Hindlimb muscle (tissue), 1 donor: Measurements from ENCODE around the gene BCL7A. TPM values are rescaled to one million over a fixed set of nuclear protein-coding genes. Genes with fewer than 3 reads are reported as not detected.
"Not testable (repeated sequence)": the region's sequence is repeated elsewhere in the genome, so short reads cannot be mapped to it uniquely, and the experiment has no call there.

Experiments
- DNase-seq: peaks from one replicate; pipeline ENCODE4 v3.0.0-alpha.2; 2013
- polyA plus RNA-seq: library from polyadenylated mRNA; unstranded; fragments of 120-200 nt; gene quantifications from one replicate; pipeline ENCODE4 v1.2.1, GENCODE V29; 2013; ENCODE audit not compliant: insufficient read length

BCL7A gene
- polyA plus RNA-seq, 1 donor: 21.2 TPM

- no peak for DNase-seq
These were observed 6.7 kb downstream of the BCL7A start for GRCh38 chr12:122028165-122028904.

GRCh38 chr12:122028905-122029560 is 7.3 kb downstream of the BCL7A start:
- no peak for DNase-seq

- no peak for DNase-seq
These were observed 8.1 kb downstream of the BCL7A start for GRCh38 chr12:122029620-122030423.

GRCh38 chr12:122030424-122031035 is 8.8 kb downstream of the BCL7A start:
- no peak for DNase-seq

- DNase-seq: no peak
These were observed 9.9 kb downstream of the BCL7A start for GRCh38 chr12:122031342-122032216.

GRCh38 chr12:122032580-122032979 is 10.9 kb downstream of the BCL7A start:
- DNase-seq: no peak

- no peak for DNase-seq
These were observed 13.6 kb downstream of the BCL7A start for GRCh38 chr12:122035292-122035691.

GRCh38 chr12:122036153-122036552 is 14.5 kb downstream of the BCL7A start:
- DNase-seq: no peak

GRCh38 chr12:122040579-122041386 is 19.1 kb downstream of the BCL7A start:
- no peak for DNase-seq

- not testable (repeated sequence) for DNase-seq
These were observed 19.8 kb downstream of the BCL7A start for GRCh38 chr12:122041458-122041857.

- no peak for DNase-seq
These were observed 21.2 kb downstream of the BCL7A start for GRCh38 chr12:122042910-122043309.

- DNase-seq: no peak
These were observed 21.8 kb downstream of the BCL7A start for GRCh38 chr12:122043476-122043875.

GRCh38 chr12:122045262-122045661 is 23.6 kb downstream of the BCL7A start:
- DNase-seq: no peak

- DNase-seq: no peak
These were observed 24.5 kb downstream of the BCL7A start for GRCh38 chr12:122046145-122046544.

GRCh38 chr12:122048151-122048550 is 26.5 kb downstream of the BCL7A start:
- DNase-seq: no peak

GRCh38 chr12:122049827-122050226 is 28.1 kb downstream of the BCL7A start:
- no peak for DNase-seq

GRCh38 chr12:122050706-122051105 is 29.0 kb downstream of the BCL7A start:
- no peak for DNase-seq

GRCh38 chr12:122051231-122051876 is 29.7 kb downstream of the BCL7A start:
- DNase-seq: no peak

GRCh38 chr12:122052285-122052684 is 30.6 kb downstream of the BCL7A start:
- DNase-seq: no peak

- DNase-seq: no peak
These were observed 33.3 kb downstream of the BCL7A start for GRCh38 chr12:122054842-122055520.
